ENCODE results near the gene PI4K2A. TPM values are rescaled to one million over a fixed set of nuclear protein-coding genes. Genes with fewer than 3 reads are reported as not detected.

Gene PI4K2A
- polyA plus RNA-seq, 1 donor: 10.2 TPM

Other genes with a start within 250 kb of the PI4K2A start
- 24.2 TPM for gene RRP12, start 239.3 kb upstream of the PI4K2A start, polyA plus RNA-seq (ENCODE audit: insufficient read length)
- gene PGAM1, start 214.5 kb upstream of the PI4K2A start, polyA plus RNA-seq (ENCODE audit: insufficient read length): 80.4 TPM
- gene EXOSC1, start 194.7 kb upstream of the PI4K2A start, polyA plus RNA-seq (ENCODE audit: insufficient read length): 27.3 TPM
- gene ZDHHC16, start 194.5 kb upstream of the PI4K2A start, polyA plus RNA-seq (ENCODE audit: insufficient read length): 30.6 TPM
- gene MMS19, start 142.2 kb upstream of the PI4K2A start, polyA plus RNA-seq (ENCODE audit: insufficient read length): 66.7 TPM
- gene UBTD1, start 141.7 kb upstream of the PI4K2A start, polyA plus RNA-seq (ENCODE audit: insufficient read length): 17.1 TPM
- 24.2 TPM for gene ANKRD2, start 67.9 kb upstream of the PI4K2A start, polyA plus RNA-seq (ENCODE audit: insufficient read length)
- 0.49 TPM for gene HOGA1, start 56.3 kb upstream of the PI4K2A start, polyA plus RNA-seq (ENCODE audit: insufficient read length)
- gene C10orf62, start 51.0 kb upstream of the PI4K2A start, polyA plus RNA-seq (ENCODE audit: insufficient read length): not detected
- gene MORN4, start 7.2 kb upstream of the PI4K2A start, polyA plus RNA-seq (ENCODE audit: insufficient read length): 5.2 TPM
- gene AVPI1, start 46.6 kb downstream of the PI4K2A start, polyA plus RNA-seq (ENCODE audit: insufficient read length): 7.3 TPM
- 41.0 TPM for gene MARVELD1, start 73.1 kb downstream of the PI4K2A start, polyA plus RNA-seq (ENCODE audit: insufficient read length)
- gene ZFYVE27, start 96.5 kb downstream of the PI4K2A start, polyA plus RNA-seq (ENCODE audit: insufficient read length): 14.7 TPM
- gene SFRP5, start 131.3 kb downstream of the PI4K2A start, polyA plus RNA-seq (ENCODE audit: insufficient read length): 0.94 TPM
- gene GOLGA7B, start 209.2 kb downstream of the PI4K2A start, polyA plus RNA-seq (ENCODE audit: insufficient read length): 0.23 TPM